Keratinocyte (primary cell): Measurements from ENCODE around the gene DUSP5.

Experiments
- EZH2 ChIP-seq: IDR thresholded peaks from one replicate; pipeline ENCODE4 v1.6.1; 2012; ENCODE audit warnings: inconsistent platforms, mild to moderate bottlenecking, low read length, moderate library complexity
- TF ChIP-seq, protein P1 (sequence below), 3 experiments: IDR thresholded peaks in 1 of 3; conservative IDR thresholded peaks in 1 of 3; optimal IDR thresholded peaks in 1 of 3; 2 replicates in 2 of 3; 3 replicates in 1 of 3; pipeline versions ENCODE3 to v1.5.1; 2011; ENCODE audit warnings: low read length in 3 of 3, mild to moderate bottlenecking in 3 of 3, moderate library complexity in 2 of 3, control low read depth in 1 of 3, inconsistent platforms in 1 of 3; ENCODE audit not compliant: insufficient read depth in 2 of 3; ENCODE audit errors: extremely low read depth in 1 of 3

DNA sequence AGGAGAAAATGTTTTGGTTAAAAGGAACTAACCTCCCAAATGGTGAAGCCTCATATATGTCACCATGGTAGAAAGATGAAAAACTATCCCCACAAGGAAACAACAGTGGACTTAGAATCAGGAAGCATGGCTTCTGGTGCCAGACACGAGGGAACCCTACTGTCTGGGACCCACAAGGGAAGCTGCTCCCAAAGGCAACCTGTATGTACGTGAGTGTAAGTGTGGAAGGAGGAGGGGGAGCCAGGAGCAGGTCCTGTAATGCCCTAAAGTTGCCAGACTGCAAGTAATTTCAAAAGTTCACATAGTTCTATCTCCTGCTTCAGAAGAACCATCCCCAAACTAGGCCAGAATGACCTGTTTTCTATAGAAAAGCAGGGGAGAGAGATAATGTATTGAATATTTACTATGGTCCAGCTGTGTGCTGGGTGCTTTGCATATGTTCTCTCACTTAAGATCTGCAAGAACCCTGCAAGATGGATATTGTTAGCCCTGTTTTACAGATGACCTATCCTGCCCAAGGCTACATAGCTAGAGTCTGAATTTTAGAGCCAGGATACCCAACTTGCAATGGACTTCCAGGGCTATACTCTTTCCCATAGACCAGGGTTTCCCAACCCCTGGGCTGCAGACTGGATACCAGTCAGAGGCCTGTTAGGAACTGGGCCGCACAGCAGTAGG is 19.2 kb downstream of the DUSP5 start:
- TF ChIP-seq, protein P1, sequence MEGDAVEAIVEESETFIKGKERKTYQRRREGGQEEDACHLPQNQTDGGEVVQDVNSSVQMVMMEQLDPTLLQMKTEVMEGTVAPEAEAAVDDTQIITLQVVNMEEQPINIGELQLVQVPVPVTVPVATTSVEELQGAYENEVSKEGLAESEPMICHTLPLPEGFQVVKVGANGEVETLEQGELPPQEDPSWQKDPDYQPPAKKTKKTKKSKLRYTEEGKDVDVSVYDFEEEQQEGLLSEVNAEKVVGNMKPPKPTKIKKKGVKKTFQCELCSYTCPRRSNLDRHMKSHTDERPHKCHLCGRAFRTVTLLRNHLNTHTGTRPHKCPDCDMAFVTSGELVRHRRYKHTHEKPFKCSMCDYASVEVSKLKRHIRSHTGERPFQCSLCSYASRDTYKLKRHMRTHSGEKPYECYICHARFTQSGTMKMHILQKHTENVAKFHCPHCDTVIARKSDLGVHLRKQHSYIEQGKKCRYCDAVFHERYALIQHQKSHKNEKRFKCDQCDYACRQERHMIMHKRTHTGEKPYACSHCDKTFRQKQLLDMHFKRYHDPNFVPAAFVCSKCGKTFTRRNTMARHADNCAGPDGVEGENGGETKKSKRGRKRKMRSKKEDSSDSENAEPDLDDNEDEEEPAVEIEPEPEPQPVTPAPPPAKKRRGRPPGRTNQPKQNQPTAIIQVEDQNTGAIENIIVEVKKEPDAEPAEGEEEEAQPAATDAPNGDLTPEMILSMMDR (optimal IDR thresholded peaks at IDR 0.05 in 1 of 3, IDR thresholded peaks at IDR 0.05 in 1 of 3, conservative IDR thresholded peaks at IDR 0.05 in 1 of 3; ENCODE audit: extremely low read depth in 1 of 3, insufficient read depth in 2 of 3, low read length in 3 of 3) = no peak
- no peak for TF ChIP-seq EZH2
